Mesothelial cell of epicardium (in vitro differentiated cells): ENCODE data around the gene LINGO4. TPM values are rescaled to one million over a fixed set of nuclear protein-coding genes. Genes with fewer than 3 reads are reported as not detected.

Experiments used
- DNase-seq, 2 experiments: peaks; one replicate each; pipeline ENCODE4 v3.0.0; 2021; ENCODE audit warnings: low spot score in 2 of 2; ENCODE audit not compliant: unreplicated experiment in 2 of 2
- H3K27ac Mint-ChIP-seq: 2 replicates; pipeline ENCODE4 v1.8.0; 2021; ENCODE audit warnings: mixed read lengths
- H3K27me3 Mint-ChIP-seq: 2 replicates; pipeline ENCODE4 v1.8.0; 2021; ENCODE audit warnings: low read depth, mixed read lengths
- H3K36me3 Mint-ChIP-seq: 2 replicates; pipeline ENCODE4 v1.8.0; 2021; ENCODE audit warnings: mixed read lengths
- H3K4me1 Mint-ChIP-seq: 2 replicates; pipeline ENCODE4 v1.8.0; 2021; ENCODE audit warnings: mixed read lengths
- H3K4me3 Mint-ChIP-seq: 2 replicates; pipeline ENCODE4 v1.8.0; 2021; ENCODE audit warnings: mild to moderate bottlenecking, moderate library complexity, mixed read lengths
- H3K9me3 Mint-ChIP-seq: 2 replicates; pipeline ENCODE4 v1.8.0; 2021; ENCODE audit warnings: mixed read lengths
- total RNA-seq: library from RNA; stranded (reverse); gene quantifications from 3 replicates; pipeline ENCODE4 v1.2.1, GENCODE V29; 2021
- TF ChIP-seq, protein P1 (sequence below): fragments of 200-600 bp; sonication (generic); IDR thresholded peaks from one replicate; pipeline ENCODE4 v1.5.0; 2021; ENCODE audit warnings: antibody characterized with exemption; ENCODE audit not compliant: unreplicated experiment

Gene LINGO4
- total RNA-seq, 1 donor from 2014 or later = not detected

DNA sequence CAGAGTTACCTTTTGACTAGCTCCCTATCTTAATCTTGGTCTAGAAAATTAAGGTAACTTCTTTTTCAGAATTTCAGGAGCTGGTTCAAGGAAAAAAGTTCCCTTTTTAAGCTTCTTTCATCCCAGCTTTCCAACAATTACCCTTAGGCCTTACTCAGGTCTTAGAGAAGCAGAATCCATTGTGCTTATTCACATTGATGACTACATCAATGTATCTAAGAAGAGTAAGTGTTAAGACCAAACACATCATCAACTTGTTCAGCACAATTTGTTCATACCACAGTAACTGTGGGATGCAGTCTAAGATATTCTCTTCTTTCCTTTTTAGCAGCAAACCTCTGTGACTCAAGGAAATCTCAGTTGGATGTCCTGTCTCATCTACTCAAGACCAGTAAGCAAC is 46.0 kb downstream of the LINGO4 start:
- Mint-ChIP-seq H3K4me3 (no peak overlapping the region), H3K27ac (no peak overlapping the region), H3K9me3 (no peaks in the 10 kb centered on the region), H3K4me1 (peaks cover 10% of the 10 kb centered on the region), H3K27me3 (no peaks in the 10 kb centered on the region), H3K36me3 (peaks cover 24% of the 10 kb centered on the region)
- DNase-seq = no peak
- TF ChIP-seq, protein P1, sequence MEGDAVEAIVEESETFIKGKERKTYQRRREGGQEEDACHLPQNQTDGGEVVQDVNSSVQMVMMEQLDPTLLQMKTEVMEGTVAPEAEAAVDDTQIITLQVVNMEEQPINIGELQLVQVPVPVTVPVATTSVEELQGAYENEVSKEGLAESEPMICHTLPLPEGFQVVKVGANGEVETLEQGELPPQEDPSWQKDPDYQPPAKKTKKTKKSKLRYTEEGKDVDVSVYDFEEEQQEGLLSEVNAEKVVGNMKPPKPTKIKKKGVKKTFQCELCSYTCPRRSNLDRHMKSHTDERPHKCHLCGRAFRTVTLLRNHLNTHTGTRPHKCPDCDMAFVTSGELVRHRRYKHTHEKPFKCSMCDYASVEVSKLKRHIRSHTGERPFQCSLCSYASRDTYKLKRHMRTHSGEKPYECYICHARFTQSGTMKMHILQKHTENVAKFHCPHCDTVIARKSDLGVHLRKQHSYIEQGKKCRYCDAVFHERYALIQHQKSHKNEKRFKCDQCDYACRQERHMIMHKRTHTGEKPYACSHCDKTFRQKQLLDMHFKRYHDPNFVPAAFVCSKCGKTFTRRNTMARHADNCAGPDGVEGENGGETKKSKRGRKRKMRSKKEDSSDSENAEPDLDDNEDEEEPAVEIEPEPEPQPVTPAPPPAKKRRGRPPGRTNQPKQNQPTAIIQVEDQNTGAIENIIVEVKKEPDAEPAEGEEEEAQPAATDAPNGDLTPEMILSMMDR = no peak

DNA sequence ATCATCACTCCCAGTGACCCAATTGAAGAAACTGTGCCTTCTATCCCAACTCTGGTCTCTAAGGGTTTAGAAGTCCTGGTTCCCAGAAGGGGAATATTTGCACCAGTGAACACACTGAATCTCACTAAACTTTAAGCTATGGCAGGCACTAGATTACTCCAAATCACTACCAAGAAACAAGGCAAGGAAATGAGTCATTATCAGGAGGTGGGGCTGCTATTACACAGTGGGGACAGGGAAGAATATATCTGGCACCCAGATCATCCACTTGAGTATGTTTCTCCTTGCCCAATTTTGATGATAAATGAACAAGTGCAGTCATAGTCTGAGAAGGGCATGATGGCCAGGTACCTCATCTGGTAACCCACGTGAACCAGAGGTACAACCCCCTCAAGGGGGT is 48.9 kb downstream of the LINGO4 start:
- TF ChIP-seq, protein P1 = no peak
- H3K9me3 Mint-ChIP-seq = no peaks in the 10 kb centered on the region
- H3K27ac Mint-ChIP-seq = no peak overlapping the region
- H3K4me1 Mint-ChIP-seq = no peaks in the 10 kb centered on the region
- peaks cover 18% of the 10 kb centered on the region for H3K36me3 Mint-ChIP-seq
- no peak for DNase-seq
- H3K4me3 Mint-ChIP-seq = no peak overlapping the region
- H3K27me3 Mint-ChIP-seq = peaks cover 6% of the 10 kb centered on the region

Other genes with a start within 250 kb of the LINGO4 start
- gene SNX27, start 193.4 kb downstream of the LINGO4 start, total RNA-seq = 41.5 to 44.0 TPM (median 43.4 TPM) in 3 replicates
- 0.88 to 1.2 TPM (median 1.1 TPM) in 3 replicates for gene CELF3, start 88.6 kb downstream of the LINGO4 start, total RNA-seq
- not detected in 3 replicates for gene RIIAD1, start 83.9 kb downstream of the LINGO4 start, total RNA-seq
- gene MRPL9, start 41.9 kb downstream of the LINGO4 start, total RNA-seq = 70.6 to 73.1 TPM (median 72.0 TPM) in 3 replicates
- gene TDRKH, start 14.9 kb downstream of the LINGO4 start, total RNA-seq = 8.2 to 9.9 TPM (median 8.4 TPM) in 3 replicates
- not detected in 3 replicates for gene RORC, start 26.4 kb upstream of the LINGO4 start, total RNA-seq
- 0.38 to 0.65 TPM (median 0.53 TPM) in 3 replicates for gene C2CD4D, start 34.4 kb upstream of the LINGO4 start, total RNA-seq
- not detected in 3 replicates for gene THEM5, start 48.3 kb upstream of the LINGO4 start, total RNA-seq
- 23.3 to 24.3 TPM (median 24.1 TPM) in 3 replicates for gene THEM4, start 104.1 kb upstream of the LINGO4 start, total RNA-seq
- 219 to 234 TPM (median 222 TPM) in 3 replicates for gene S100A10, start 188.4 kb upstream of the LINGO4 start, total RNA-seq
- 351 to 373 TPM (median 358 TPM) in 3 replicates for gene S100A11, start 231.6 kb upstream of the LINGO4 start, total RNA-seq